ENCODE measurements around the gene ETV6. TPM values are rescaled to one million over a fixed set of nuclear protein-coding genes. Genes with fewer than 3 reads are reported as not detected.
"Not testable (repeated sequence)": the region's sequence is repeated elsewhere in the genome, so short reads cannot be mapped to it uniquely, and the experiment has no call there.

ETV6 gene
- total RNA-seq, 1 donor from 2014 or later: 72.7 TPM

DNA sequence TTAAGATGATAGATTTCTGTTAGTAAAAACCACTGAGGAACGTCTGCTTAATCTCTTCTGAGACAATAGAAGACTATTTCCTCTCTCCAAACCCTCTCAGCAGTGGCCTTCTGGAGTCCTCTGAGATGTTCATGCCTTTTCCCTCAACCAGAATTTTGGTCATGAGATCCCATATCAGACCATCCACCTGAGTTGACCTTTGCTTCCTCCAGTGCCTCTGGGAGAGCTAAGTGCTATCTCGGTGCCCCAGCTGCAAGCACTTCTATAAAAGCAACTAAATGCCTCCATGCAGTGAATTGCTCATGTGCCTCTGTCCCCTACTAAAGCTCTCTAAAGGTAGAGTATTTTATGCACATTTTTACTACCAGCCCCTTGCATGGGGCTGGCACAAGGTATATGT lies 248.4 kb downstream of the ETV6 start:
- intact Hi-C loops (cut with micrococcal nuclease): no loop called here

DNA sequence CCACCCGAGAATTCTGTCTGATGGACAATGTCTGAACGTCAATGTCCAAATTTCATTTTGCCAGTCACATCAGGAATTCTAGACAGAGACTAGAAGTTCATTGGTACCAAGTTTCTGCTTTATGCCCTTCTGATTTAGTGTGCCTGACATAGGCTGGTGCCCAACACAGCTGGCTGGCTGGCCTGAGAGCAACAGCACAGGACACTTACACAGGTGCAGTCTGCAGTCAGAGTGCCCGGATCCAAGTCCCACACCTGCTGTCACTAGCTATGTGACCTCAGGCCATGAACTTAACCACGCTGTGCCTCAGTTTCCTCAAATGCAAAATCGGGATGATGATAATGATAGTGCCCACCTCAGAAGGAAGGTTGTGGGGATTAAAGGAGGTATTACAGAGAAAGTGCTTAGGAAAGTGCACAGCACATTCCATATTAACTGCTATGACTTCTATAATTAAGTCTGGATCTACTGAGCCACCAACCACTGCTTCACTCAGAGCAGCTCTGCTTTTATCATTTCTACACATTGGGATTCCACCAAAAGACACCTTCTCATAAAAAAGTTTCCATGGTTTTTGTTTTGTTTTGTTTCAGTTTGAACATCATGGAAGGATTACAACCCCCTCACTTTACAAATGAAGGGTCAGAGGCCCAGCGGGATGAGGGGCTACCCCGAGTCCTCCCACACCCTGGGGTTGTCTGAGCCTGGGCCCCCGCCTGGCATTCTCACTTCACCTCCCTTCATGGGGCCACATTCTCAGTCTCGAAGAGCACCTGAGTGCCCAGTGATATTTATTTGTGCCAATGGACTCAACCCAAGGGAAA lies 252.4 kb downstream of the ETV6 start:
- intact Hi-C loops (cut with micrococcal nuclease): loop anchor here (1.0 to 2.0 kb wide), 5 partner anchors 13 to 253 kb away; partner anchors contain the start of gene ETV6

DNA sequence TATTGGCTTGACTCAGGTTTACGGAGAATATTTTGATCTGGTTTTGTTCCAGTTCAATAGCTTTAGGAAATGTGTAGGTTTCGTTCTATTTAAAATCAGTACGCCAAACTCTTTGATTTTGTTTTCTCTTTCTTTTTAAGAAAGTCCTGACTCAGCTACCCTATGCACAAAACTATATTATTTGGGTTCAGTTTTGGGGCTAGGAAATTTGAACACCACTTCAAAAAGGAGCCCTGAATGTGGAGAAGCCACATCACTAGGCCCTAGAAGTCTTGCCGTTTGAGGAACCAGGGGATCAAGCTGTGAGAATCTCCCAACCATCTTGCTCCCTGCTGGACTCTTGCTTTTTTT lies 253.0 kb downstream of the ETV6 start:
- intact Hi-C loops (cut with micrococcal nuclease): loop anchor here (1.0 to 2.0 kb wide), 5 partner anchors 14 to 253 kb away; partner anchors contain the start of gene ETV6

DNA sequence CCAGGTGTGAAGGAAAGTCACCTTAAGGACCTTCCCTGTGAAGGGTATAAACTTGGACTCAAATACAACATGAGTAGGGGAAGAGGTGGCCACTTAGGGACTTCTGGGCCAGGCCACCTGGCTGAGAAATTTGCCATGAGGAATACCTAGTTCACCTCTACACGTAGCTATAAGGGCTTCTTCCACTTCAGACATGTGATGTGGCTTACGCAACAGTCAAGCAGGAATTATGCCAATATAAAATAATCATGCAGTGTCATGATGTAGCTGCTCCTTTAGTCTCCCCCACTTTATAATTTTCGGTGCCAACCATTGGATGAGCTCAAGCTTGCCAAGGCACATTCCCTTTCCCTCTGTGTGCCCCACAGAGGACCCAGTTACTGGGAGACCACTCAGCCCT lies 254.7 kb downstream of the ETV6 start:
- intact Hi-C loops (cut with micrococcal nuclease): no loop called here

DNA sequence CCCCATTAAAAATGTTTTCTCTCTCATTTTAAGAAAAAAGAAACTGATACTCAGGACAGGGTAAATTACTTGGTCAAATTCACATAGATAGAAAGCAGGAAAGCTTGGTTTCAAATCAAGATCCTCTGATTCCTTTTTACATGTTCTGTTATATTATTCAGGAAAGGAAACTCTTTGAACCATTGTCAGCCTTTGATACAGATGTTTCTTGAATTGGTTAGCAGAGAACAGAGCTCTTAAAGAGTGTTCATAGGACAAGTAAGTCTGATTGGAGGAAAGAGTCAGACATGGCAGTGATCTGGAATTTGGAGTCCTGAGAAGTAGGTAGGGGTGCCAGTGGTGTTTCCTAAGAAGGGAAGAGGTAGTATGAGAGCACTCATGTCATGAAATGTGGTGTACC lies 256.1 kb downstream of the ETV6 start:
- intact Hi-C loops (cut with micrococcal nuclease): no loop called here

DNA sequence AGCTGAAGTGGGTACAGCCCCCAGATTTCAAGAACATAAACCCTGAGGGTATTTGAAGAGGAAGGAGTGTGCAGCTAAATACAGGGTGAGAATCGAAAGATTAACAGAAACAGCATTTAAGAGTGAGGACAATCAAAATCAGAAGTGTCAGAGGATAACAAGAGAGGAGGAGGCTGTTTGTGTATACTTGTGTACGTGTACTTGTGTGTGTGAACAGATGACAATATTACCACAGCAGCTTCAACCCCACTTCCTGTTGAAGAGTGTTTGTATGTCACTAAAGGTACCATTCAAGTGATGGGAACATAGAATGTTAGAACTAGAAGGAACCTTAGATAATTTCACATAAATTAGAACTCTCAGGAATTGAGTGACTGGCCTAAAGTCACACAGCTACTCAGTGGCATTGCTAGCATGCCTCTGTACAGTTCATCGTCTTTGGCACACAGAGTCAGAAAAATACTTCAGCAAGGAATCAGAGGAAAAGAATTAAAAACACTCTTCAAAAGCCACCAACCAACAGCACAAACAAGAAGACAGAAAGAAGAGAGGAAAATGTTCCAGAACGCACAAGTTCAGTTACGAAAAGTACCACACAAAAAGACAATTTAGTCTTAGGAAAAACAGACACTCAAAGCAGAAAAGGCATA lies 256.9 kb downstream of the ETV6 start:
- intact Hi-C loops (cut with micrococcal nuclease): no loop called here

DNA sequence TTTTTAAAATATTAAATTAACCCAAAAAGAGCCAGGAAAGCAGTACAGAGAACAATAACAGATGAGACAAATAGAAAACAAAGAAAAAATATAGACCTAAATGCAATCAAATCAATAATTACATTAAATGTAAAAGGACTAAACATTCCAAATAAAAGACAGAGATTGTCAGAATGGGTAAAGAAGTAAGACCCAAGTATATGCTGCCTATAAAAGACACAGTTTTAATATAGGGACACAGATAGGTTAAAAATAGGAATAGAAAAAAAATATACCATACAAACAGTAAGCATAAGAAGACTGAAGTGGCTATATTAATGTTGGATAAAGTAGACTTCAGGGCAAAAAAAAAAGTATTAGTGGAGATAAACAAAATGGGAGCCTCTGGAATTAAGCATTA lies 258.2 kb downstream of the ETV6 start:
- intact Hi-C loops (cut with micrococcal nuclease): no loop called here

DNA sequence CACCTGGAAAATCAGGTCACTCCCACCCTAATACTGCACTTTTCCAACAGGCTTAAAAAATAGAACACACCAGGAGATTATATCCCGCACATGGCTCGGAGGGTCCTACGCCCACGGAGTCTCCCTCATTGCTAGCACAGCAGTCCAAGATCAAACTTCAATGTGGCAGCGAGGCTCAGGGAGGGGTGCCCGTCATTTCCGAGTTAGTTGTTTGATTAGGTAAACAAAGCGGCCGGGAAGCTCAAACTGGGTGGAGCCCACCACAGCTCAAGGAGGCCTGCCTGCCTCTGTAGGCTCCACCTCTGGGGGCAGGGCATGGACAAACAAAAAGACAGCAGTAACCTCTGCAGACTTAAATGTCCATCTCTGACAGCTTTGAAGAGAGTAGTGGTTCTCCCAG lies 259.9 kb downstream of the ETV6 start:
- intact Hi-C loops (cut with micrococcal nuclease): not testable (repeated sequence)

DNA sequence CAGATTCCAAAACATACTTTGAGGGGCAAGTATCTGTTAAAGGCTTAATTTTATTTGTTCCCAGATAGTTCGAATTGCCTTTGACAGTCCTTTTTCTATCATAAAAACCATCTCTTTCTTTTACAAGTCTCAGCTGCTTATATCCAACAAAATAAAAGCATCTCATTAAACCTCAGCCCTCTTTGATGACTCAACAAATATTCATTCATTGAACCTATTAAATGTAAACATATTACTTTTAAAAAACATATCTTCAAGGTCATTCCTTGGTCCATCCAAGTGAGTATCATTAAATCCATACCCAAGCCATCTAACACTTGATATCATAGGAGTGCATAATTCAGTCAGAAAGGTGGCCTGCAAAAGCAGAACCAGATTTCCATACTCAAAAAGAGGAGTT lies 266.6 kb downstream of the ETV6 start:
- intact Hi-C loops (cut with micrococcal nuclease): no loop called here

DNA sequence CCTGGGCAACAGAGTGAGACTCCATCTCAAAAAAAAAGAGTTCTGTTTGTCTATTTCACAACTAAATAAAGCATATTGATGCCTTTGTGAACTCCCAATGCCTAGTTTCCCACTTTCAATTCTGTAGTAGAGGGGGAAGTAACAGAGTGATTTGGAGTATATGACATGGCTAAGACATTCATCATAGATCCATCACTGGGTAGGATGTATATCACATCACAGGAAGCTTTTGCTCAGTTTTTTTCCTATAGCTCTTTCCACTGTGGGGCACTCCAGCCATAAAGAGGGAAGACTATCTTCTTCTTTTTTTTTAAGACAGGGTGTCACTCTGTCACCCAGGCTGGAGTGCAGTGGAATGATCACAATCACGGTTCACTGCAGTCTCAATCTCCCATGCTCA lies 267.3 kb downstream of the ETV6 start:
- intact Hi-C loops (cut with micrococcal nuclease): no loop called here

DNA sequence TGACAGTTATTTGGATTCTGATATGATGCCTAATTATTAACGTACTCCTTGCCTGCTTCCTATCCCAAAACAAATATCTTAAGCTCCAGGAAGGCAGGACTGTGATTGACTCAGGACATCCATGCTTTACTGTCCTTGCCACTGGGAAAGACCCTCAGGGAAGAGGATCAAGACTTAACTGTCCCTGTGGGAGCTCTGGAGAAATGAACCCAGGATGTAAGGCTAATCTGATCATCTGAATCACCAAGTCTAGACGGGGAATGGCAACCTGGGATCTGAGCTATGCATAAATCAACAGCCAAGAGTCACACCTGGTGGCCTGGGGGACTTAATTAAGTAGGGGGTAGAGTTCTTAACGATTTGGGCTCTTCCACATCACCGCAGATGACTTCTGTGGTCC lies 268.0 kb downstream of the ETV6 start:
- intact Hi-C loops (cut with micrococcal nuclease): no loop called here

DNA sequence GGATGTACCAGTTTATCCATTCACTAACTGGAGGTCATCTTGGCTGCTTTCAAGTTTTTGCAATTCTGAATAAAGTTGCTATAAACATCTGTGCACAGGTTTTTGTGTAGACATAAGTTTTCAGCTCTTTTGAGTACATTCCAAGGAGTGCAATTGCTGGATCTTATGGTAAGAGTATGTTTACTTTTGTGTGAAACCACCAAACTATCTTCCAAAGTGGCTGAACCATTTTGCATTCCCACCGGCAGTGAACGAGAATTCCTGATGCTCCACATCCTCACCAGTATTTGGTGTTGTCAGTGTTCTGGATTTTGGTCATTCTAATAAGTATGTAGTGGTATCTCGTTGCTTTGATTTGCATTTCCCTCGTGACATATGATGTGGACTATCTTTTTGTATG lies 270.8 kb downstream of the ETV6 start:
- intact Hi-C loops (cut with micrococcal nuclease): no loop called here

DNA sequence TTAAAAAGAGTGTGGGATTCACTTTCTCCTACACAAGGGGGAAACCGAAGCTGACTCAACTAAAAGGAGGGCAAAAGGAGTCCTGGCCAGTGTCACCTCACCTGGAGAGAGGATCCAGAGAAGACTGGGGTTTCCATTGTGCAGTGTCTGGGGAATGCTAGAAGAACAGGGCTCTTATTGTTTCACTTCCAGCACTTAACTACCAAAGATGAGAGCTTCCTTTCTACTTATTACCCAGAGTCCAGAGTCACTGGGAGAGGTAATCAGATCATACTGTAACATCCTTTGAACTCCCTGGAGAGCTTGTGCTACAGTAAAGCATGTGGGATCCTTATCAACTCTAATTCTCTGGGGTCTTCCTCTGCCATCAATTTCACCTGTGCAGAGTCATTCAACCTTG lies 272.9 kb downstream of the ETV6 start:
- intact Hi-C loops (cut with micrococcal nuclease): no loop called here

DNA sequence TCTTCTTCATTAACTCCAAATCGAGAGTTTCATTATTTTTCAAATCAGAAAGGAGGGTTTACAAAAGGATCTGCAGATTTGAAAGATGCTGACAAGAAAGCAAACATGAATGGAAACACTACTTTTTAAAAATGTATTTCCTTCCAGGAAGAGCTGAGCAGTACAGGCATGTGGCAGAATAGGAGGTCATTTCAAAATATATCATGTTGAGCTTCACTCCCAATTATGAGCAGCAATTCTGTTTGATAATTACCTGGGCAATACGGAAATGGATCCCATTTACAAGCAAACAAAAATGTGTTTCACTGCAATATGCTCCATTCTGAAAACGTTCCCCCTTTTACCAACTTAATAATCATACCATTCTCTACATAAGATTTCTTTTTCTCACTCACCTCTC lies 273.6 kb downstream of the ETV6 start:
- intact Hi-C loops (cut with micrococcal nuclease): no loop called here

DNA sequence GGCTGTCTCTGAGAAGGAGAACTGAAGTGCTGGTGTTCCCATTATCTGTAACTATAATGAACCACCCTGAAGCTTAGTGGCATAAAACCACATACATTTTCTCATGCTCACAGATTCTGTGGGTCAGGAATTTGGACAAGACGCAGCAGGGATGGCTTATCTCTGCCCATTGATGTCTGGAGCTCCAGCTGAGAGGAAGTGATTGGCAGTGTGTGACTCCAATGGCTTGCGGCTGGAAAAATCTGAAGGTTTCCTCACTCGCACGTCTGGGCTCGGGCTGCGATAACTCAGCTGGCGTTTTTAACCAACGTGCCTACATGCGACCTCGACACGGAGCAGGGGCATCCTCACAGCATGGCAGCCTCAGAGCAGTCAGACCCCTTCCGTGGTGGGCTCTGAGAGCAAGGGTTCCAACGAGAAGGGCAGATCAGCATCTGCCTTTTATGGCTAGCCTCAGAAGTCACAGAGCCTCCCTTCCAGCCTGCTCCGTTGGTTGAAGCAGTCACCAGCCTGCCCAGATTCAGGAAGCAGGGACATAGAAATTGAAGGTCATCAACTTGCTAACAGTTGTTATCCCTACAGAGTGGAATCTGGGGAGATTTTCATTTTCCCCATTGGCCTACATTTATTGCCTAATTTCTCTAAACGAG lies 277.9 kb downstream of the ETV6 start:
- intact Hi-C loops (cut with micrococcal nuclease): no loop called here

DNA sequence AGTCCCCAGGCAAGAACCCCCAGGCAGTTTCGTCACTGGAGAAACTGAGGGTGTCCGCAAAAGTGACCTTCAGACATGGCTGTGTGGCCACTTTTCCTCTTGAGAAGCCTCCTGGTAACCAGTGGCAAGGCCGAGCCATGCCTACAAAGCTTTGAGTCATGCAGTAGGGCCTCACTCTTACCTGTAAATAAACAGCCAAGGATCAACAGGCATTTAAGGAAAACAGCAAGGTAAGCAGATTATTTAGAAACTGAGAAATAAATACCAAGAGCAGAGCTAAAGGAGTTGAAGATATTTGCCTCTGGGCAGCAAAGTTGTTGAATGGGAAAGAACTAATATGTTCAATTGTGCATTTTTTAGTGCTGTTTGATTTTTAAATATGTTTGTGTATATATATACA lies 280.2 kb downstream of the ETV6 start:
- intact Hi-C loops (cut with micrococcal nuclease): no loop called here

DNA sequence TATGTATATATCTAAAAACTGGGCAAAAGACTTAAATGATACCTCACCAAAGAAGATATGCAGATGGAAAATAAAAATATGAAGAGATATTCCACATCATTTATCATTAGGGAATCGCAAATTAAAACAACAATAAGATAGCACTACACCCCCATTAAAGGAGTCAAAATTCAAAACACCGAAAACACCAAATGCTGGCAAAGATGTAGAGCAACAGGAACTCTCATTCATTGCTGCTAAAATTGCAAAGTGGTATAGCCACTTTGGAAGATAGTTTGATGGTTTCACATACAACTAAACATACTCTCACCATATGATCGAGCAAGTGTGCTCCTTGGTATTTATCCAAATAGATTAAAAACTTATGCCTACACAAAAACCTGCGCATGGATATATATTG lies 289.7 kb downstream of the ETV6 start:
- intact Hi-C loops (cut with micrococcal nuclease): no loop called here

DNA sequence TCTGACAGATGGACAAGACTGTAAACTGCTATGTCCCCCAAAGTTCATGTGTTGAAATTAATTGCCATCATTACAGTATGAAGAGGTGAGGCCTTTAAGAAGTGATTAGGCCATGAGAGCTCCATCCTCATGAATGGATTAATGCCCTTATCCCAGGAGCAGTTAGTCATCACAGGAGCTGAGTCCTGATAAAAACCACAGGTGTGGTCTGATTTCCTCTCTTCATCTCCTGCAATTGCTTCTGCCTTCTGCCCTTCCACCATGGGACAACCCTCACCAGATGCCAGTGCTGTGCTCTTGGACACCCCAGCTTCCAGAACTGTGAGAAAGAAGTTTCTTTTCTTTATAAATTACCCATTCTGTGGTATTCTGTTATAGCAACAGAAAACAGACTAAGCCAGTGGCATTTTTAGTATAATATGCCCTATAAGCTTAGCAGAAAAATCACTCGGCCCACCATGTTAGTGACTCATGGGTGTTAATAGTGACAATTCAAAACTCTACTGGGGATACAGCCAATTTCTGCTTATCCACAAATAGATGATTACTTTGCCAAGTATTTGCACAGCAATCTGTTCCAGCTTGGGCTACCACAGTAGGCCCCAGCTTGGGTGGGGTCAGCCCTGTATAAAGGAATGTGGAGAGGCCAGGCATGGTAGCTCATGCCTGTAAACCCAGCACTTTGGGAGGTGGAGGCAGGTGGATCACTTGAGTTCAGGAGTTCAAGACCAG lies 292.3 kb downstream of the ETV6 start:
- intact Hi-C loops (cut with micrococcal nuclease): no loop called here

DNA sequence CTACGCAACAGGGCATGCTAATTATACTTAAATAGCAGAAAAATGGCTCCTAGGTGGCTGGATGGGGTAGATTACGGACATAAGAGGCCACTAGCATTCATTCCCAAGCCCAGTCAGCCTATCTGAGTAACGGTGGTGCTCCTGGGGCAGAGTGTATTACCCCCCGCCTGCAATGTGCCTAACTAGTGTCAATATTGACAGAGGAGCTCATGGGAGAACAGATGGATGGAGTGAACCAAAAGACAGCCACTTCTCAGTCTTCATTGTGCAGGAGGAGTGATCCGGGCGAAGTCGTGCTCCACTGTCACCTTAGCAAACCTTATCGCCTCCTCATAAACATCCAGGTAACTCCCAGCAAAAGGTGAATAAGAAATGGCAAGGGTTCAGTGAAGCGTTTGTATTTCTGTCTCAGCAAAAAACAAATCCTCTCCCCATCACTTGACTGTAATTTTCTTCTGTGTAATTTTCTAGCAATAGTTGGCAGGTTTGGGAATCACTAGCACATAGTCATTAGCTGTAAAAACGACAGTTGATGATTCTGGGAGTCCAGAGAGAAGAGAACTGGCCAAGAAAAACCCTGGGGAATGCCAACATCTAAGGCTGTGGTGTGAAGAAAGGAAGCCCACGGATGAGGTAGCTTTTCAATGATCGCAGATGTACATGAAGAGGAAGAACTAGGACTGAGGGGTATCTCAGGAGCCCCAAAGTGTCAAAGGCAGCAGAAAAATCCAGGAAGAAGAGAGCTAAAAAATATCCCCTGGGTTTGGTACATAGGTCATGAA lies 294.6 kb downstream of the ETV6 start:
- intact Hi-C loops (cut with micrococcal nuclease): no loop called here

Measured in T-helper 1 cell treated with Interleukin-12 subunit alpha and Interleukin-12 subunit beta and Interleukin-4 antibody, amounts not matched to agents 30 ng/mL and 1 ng/mL, for 36 hours (primary cell).